AG10803 (cell line): ENCODE data around the gene ADORA3.

Source experiments
- DNase-seq: peaks from one replicate; pipeline ENCODE4 v3.0.0; 2010; ENCODE audit warnings: low read depth
- H3K4me3 ChIP-seq: 2 replicates; pipeline ENCODE4 v1.5.1; 2011; ENCODE audit warnings: mild to moderate bottlenecking, low read length, control low read depth
- CTCF ChIP-seq: conservative IDR thresholded peaks from 2 replicates; pipeline ENCODE4 v1.5.1; 2011; ENCODE audit warnings: mild to moderate bottlenecking, low read length, control low read depth, inconsistent platforms

ADORA3 gene

GRCh38 chr1:111486431-111486830 is 17.0 kb downstream of the ADORA3 start:
- DNase-seq, result no peak
- H3K4me3 ChIP-seq, result no peak overlapping the region
- TF ChIP-seq CTCF, result no peak

GRCh38 chr1:111484391-111485026 is 18.9 kb downstream of the ADORA3 start:
- H3K4me3 ChIP-seq, result no peak overlapping the region
- TF ChIP-seq CTCF, result no peak
- DNase-seq, result peak; percentile 33

GRCh38 chr1:111483876-111484275 is 19.6 kb downstream of the ADORA3 start:
- no peak for DNase-seq
- no peak overlapping the region for H3K4me3 ChIP-seq
- no peak for TF ChIP-seq CTCF

GRCh38 chr1:111483166-111483565 is 20.3 kb downstream of the ADORA3 start:
- peak; percentile 50 for DNase-seq
- TF ChIP-seq CTCF, result no peak
- H3K4me3 ChIP-seq, result no peak overlapping the region

- peak; percentile 66 for DNase-seq
- H3K4me3 ChIP-seq, result no peak overlapping the region
- peak; percentile 90 for TF ChIP-seq CTCF
These were observed 21.8 kb downstream of the ADORA3 start for GRCh38 chr1:111481387-111482221.

GRCh38 chr1:111480674-111481073 is 22.8 kb downstream of the ADORA3 start:
- no peak for DNase-seq
- no peak overlapping the region for H3K4me3 ChIP-seq
- no peak for TF ChIP-seq CTCF
